ENCODE measurements around the gene KCNAB3.

KCNAB3 gene

GRCh38 chr17:7889166-7889955, 40.3 kb downstream of the KCNAB3 start:
- peak; percentile 95 for DNase-seq (ENCODE audit: low spot score)
- Histone ChIP-seq H3K27ac (peak overlapping the region; percentile 80 to 86), H3K4me3 (no peak overlapping the region)
- TF ChIP-seq CTCF (IDR thresholded peaks at IDR 0.05) = no peak

- H3K4me3 ChIP-seq = peak within 1 kb of the TSS; percentile 88
- peak; percentile 77 for DNase-seq (ENCODE audit: low spot score)
- no peak for TF ChIP-seq CTCF (IDR thresholded peaks at IDR 0.05)
- H3K27ac ChIP-seq = peak within 1 kb of the TSS; percentile 80 to 86
Observed at GRCh38 chr17:7888184-7888920, 41.3 kb downstream of the KCNAB3 start, which contains the start of gene CHD3. Gene CHD3 (plus strand): TSS chr17:7888789. CDS start chr17:7889001, 212 bp downstream.

- DNase-seq (ENCODE audit: low spot score) = peak; percentile 92
- Histone ChIP-seq H3K27ac (peak overlapping the region; percentile 80 to 86), H3K4me3 (peak overlapping the region; percentile 88)
- no peak for TF ChIP-seq CTCF (IDR thresholded peaks at IDR 0.05)
Observed at GRCh38 chr17:7887482-7888183, 42.0 kb downstream of the KCNAB3 start.

- DNase-seq (ENCODE audit: low spot score) = no peak
- peak overlapping the region; percentile 80 to 86 for H3K27ac ChIP-seq
- H3K4me3 ChIP-seq = peak overlapping the region; percentile 88
- TF ChIP-seq CTCF (IDR thresholded peaks at IDR 0.05) = no peak
Observed at GRCh38 chr17:7887038-7887481, 42.6 kb downstream of the KCNAB3 start.

- TF ChIP-seq CTCF (IDR thresholded peaks at IDR 0.05) = no peak
- Histone ChIP-seq H3K4me3 (peak overlapping the region; percentile 88), H3K27ac (peak overlapping the region; percentile 78 to 86)
- DNase-seq (ENCODE audit: low spot score) = peak; percentile 79
Observed at GRCh38 chr17:7886227-7887037, 43.2 kb downstream of the KCNAB3 start.
